K562 (cell line): Measurements from ENCODE around the gene PCGF6. TPM values are rescaled to one million over a fixed set of nuclear protein-coding genes. Genes with fewer than 3 reads are reported as not detected.

Experiments used
- ATAC-seq: fragments of 200-7000 bp; cut with Tn5 transposase; 3 replicates; pipeline ENCODE4 v1.9.1; 2020; ENCODE audit warnings: moderate library complexity
- BruUV-seq: library from RNA; stranded (reverse); fragments of 400-500 nt; replicated peaks from 2 replicates; lab custom pipeline; 2021; lab: Mats Ljungman, UMichigan
- CTCF ChIA-PET: fragments of 300-600 bp; formaldehyde crosslinking; extraction: SDS; loops from one replicate; lab custom pipeline; 2021; ENCODE audit warnings: low intra/inter-chr PET ratio; lab: Yijun Ruan, JAX
- POLR2A ChIA-PET: fragments of 300-600, 350-650 bp; sonication (Branson Sonifier 250); formaldehyde crosslinking; extraction: SDS; loops from one replicate; lab custom pipeline; 2021; ENCODE audit warnings: antibody characterized with exemption, inconsistent platforms; lab: Yijun Ruan, JAX
- DNase-seq, 4 experiments: peaks; one replicate each; pipeline versions ENCODE4 v3.0.0 to v3.0.0-alpha.2; 2011 to 2018; ENCODE audit warnings: low spot score in 3 of 4, mixed read lengths in 3 of 4; ENCODE audit errors: extremely low read depth in 1 of 4
- FAIRE-seq: peaks from 2 replicates; lab custom pipeline; 2011; peaks lifted over from hg19 to GRCh38; lab: Jason Lieb, UNC
- H2AFZ ChIP-seq: 2 replicates; pipeline ENCODE4 v1.6.0; 2011; ENCODE audit warnings: low read depth, low read length, control low read depth, inconsistent platforms
- H3K27ac ChIP-seq: fragments of 200-600 bp; 3 replicates; pipeline ENCODE4 v1.8.0; 2011; ENCODE audit warnings: low read depth, mild to moderate bottlenecking, control low read depth, inconsistent platforms, low read length, moderate library complexity, mixed read lengths; ENCODE audit errors: extremely low read depth
- H3K27me3 ChIP-seq, 2 experiments: fragments of 300-600 bp in 1 of 2; 2 replicates in 1 of 2; 3 replicates in 1 of 2; pipeline versions ENCODE4 v1.6.0 to v1.8.0; 2011; ENCODE audit warnings: inconsistent platforms in 2 of 2, low read length in 2 of 2, mild to moderate bottlenecking in 1 of 2, mixed read lengths in 1 of 2, moderate library complexity in 1 of 2; ENCODE audit not compliant: control insufficient read depth in 2 of 2, insufficient read depth in 2 of 2
- H3K36me3 ChIP-seq: fragments of 300-600 bp; 3 replicates; pipeline ENCODE4 v1.8.0; 2011; ENCODE audit warnings: mild to moderate bottlenecking, low read length, inconsistent platforms; ENCODE audit not compliant: control insufficient read depth, insufficient read depth
- H3K4me1 ChIP-seq, 2 experiments: fragments of 200-600 bp in 1 of 2; replicated peaks in 1 of 2; 2 replicates in 1 of 2; 3 replicates in 1 of 2; pipeline versions ENCODE4 v1.5.1 to v1.8.0; 2011; ENCODE audit warnings: inconsistent platforms in 2 of 2, low read length in 2 of 2, mild to moderate bottlenecking in 1 of 2, mixed read lengths in 1 of 2, moderate library complexity in 1 of 2; ENCODE audit not compliant: control insufficient read depth in 2 of 2, insufficient read depth in 2 of 2
- H3K4me2 ChIP-seq: 2 replicates; pipeline ENCODE4 v1.6.1; 2011; ENCODE audit warnings: low read length, control low read depth, inconsistent platforms, mixed read lengths; ENCODE audit not compliant: insufficient read depth
- H3K4me3 ChIP-seq: fragments of 200-600 bp; sonication (generic), shearing (Covaris generic); 2 replicates; pipeline ENCODE4 v1.5.1; 2016; ENCODE audit warnings: control low read depth, inconsistent platforms
- H3K79me2 ChIP-seq: fragments of 200-600 bp; 3 replicates; pipeline ENCODE4 v1.8.0; 2011; ENCODE audit warnings: low read length, inconsistent platforms; ENCODE audit not compliant: control insufficient read depth, insufficient read depth
- H3K9ac ChIP-seq, 2 experiments: 2 replicates each; pipeline versions ENCODE4 v1.6.0 to v1.6.1; 2011; ENCODE audit warnings: low read depth in 2 of 2, low read length in 2 of 2, control low read depth in 1 of 2, inconsistent platforms in 1 of 2, mild to moderate bottlenecking in 1 of 2, mixed read lengths in 1 of 2; ENCODE audit not compliant: insufficient read depth in 1 of 2
- H3K9me1 ChIP-seq: one replicate; pipeline ENCODE4 v1.6.0; 2011; ENCODE audit warnings: inconsistent platforms, mild to moderate bottlenecking, low read length, moderate library complexity; ENCODE audit not compliant: control insufficient read depth, insufficient read depth
- H3K9me3 ChIP-seq: replicated peaks from 2 replicates; pipeline ENCODE4 v1.5.1; 2011; ENCODE audit warnings: low read depth, low read length, inconsistent platforms; ENCODE audit not compliant: control insufficient read depth, insufficient read depth
- H4K20me1 ChIP-seq: replicated peaks from 2 replicates; pipeline ENCODE4 v1.6.1; 2011; ENCODE audit warnings: low read length, inconsistent platforms, mixed read lengths; ENCODE audit not compliant: control insufficient read depth, insufficient read depth
- NRF1 ChIP-seq, 2 experiments: fragments of 450-650 bp; IDR thresholded peaks in 1 of 2; conservative IDR thresholded peaks in 1 of 2; 2 replicates each; pipeline ENCODE4 v1.6.1; 2014; ENCODE audit warnings: mild to moderate bottlenecking in 2 of 2
- SNRNP70 ChIP-seq: fragments of 200-400 bp; formaldehyde crosslinking; optimal IDR thresholded peaks from 2 replicates; pipeline ENCODE3; 2017; ENCODE audit warnings: low read depth, low read length
- SP2 ChIP-seq: IDR thresholded peaks from 2 replicates; pipeline ENCODE4 v1.6.1; 2011; ENCODE audit warnings: mild to moderate bottlenecking, low read depth, low read length, moderate library complexity; ENCODE audit not compliant: poor library complexity, severe bottlenecking; ENCODE audit errors: extremely low read depth
- ZNF699 ChIP-seq: fragments of 250-450 bp; sonication (Bioruptor Pico); IDR thresholded peaks from 2 replicates; pipeline ENCODE4 v1.8.0; 2021; ENCODE audit warnings: mild to moderate bottlenecking, moderate library complexity; ENCODE audit not compliant: insufficient replicate concordance
- WGBS: fragments of 100-300 bp; shearing (Covaris generic); methylation state at CpG from one replicate; pipeline ENCODE4 v1.1.6; 2016; ENCODE audit warnings: low coverage, mixed read lengths; ENCODE audit not compliant: insufficient coverage; ENCODE audit errors: missing lambda C conversion rate; 5-methylcytosine and 5-hydroxymethylcytosine counted together
- in situ Hi-C: fragments of 300-500 bp; cut with MboI; formaldehyde crosslinking; loops from 4 replicates; pipeline ENCODE4 v1.15.0; 2018; ENCODE audit warnings: inconsistent platforms, mixed read lengths
- intact Hi-C: fragments of 100-400 bp; cut with micrococcal nuclease; formaldehyde crosslinking; loops from 2 replicates; pipeline ENCODE4 v1.14.2; 2022
- polyA plus RNA-seq, 8 experiments: library from polyadenylated mRNA; depleted of rRNA in 4 of 8; stranded (reverse) in 5 of 8; unstranded in 3 of 8; fragments of >200 nt; fragmentation: Nextera tagmentation in 2 of 8; fragmentation: Illumina TruSeq in 1 of 8; extraction: Ambion mirVana in 2 of 8; extraction: Trizol in 1 of 8; gene quantifications; 2 replicates each; pipeline versions ENCODE4 v1.2.1 to v1.2.3, GENCODE V29; 2011 to 2014; ENCODE audit warnings: inconsistent platforms in 1 of 8, missing spikeins in 1 of 8
- total RNA-seq, 7 experiments: library from RNA; depleted of rRNA in 6 of 7; stranded (reverse); fragments of >200 nt in 6 of 7; fragmentation: Illumina TruSeq in 2 of 7; extraction: Trizol in 2 of 7; gene quantifications; 2 replicates each; pipeline versions ENCODE4 v1.2.1 to v1.2.3, GENCODE V29; 2011 to 2021; ENCODE audit warnings: low replicate concordance in 1 of 7
- TF ChIP-seq, protein P1 (sequence below): fragments of 450-650 bp; formaldehyde crosslinking; IDR thresholded peaks from 2 replicates; pipeline ENCODE4 v1.4.0; 2020; ENCODE audit warnings: mild to moderate bottlenecking, moderate library complexity
- TF ChIP-seq, protein P2 (sequence below): IDR thresholded peaks from 2 replicates; pipeline ENCODE4 v1.6.1; 2014; ENCODE audit warnings: antibody characterized with exemption
- TF ChIP-seq, protein P3 (sequence below): sonication (generic); formaldehyde crosslinking; IDR thresholded peaks from 2 replicates; pipeline ENCODE4 v1.8.1; 2023; ENCODE audit warnings: mild to moderate bottlenecking, missing genetic modification reagents

The PCGF6 gene
- total and polyA plus RNA-seq, 9 of the 15 experiments (the other 6 are each of a cell fraction or from before 2014, with no cell fraction given), result 8.4 to 24.6 (median 20.6) TPM

DNA sequence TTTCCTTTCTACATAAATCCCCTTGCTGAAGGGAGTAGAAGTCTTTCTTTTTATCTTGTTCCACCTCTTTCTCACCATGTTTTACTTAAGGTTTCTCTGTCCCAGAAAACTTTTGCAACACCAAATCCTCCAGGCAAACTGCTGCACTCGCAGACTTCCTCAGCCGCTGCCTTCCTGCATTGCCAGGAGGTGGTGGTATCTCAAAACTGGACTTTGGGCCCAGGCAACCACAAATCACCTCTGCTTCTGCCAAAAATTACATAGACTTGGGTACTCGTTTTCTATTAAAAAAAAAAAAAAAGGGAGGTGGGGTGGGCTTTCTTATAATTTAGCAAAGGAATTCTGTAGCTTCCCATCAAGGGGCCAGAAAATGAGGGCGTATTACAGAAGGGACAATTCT, 59.4 kb downstream of the PCGF6 start (continued):
- TF ChIP-seq ZNF699 (CRISPR knock-in tag) (no peak), SP2 (no peak)
- TF ChIP-seq, protein P1, sequence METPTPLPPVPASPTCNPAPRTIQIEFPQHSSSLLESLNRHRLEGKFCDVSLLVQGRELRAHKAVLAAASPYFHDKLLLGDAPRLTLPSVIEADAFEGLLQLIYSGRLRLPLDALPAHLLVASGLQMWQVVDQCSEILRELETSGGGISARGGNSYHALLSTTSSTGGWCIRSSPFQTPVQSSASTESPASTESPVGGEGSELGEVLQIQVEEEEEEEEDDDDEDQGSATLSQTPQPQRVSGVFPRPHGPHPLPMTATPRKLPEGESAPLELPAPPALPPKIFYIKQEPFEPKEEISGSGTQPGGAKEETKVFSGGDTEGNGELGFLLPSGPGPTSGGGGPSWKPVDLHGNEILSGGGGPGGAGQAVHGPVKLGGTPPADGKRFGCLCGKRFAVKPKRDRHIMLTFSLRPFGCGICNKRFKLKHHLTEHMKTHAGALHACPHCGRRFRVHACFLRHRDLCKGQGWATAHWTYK (CRISPR knock-in tag), result no peak
- TF ChIP-seq, protein P2, sequence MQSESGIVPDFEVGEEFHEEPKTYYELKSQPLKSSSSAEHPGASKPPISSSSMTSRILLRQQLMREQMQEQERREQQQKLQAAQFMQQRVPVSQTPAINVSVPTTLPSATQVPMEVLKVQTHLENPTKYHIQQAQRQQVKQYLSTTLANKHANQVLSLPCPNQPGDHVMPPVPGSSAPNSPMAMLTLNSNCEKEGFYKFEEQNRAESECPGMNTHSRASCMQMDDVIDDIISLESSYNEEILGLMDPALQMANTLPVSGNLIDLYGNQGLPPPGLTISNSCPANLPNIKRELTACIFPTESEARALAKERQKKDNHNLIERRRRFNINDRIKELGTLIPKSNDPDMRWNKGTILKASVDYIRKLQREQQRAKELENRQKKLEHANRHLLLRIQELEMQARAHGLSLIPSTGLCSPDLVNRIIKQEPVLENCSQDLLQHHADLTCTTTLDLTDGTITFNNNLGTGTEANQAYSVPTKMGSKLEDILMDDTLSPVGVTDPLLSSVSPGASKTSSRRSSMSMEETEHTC, result no peak

DNA sequence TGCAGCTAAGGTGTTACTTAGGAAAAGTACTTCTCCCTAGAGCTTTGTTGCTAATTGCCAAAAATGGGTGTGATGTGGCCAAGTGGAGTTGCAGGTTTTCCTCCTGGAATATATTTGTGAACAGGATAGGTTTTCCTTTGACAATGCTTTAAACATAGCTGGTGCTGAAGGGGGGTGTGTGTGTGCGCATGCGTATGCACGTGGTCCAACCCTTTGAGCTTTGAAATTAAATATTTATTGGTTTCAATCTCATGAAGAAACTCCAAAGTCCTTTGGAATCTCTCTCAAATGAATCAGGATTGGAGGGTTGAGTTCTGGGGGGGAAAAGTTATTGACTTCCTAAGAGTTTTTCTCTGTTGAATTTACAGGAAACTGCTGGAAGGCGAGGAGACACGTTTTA, 62.9 kb downstream of the PCGF6 start:
- in situ Hi-C loops (no loop called here), intact Hi-C loops (no loop called here)
- DNase-seq, result no peak
- 12% methylated on average over 5 of the region's 5 CpGs for WGBS
- no peak for ATAC-seq
- H3K4me3 ChIP-seq, result no peak overlapping the region
- ChIA-PET CTCF (no interaction called here), POLR2A (no interaction called here)
- no peaks in the 10 kb centered on the region for H3K79me2 ChIP-seq
- H3K27ac ChIP-seq, result no peak overlapping the region
- H3K4me2 ChIP-seq, result no peak overlapping the region
- H3K9me3 ChIP-seq, result no peaks in the 10 kb centered on the region
- BruUV-seq, result no TSS peak
- no peak for FAIRE-seq
- H2AFZ ChIP-seq, result no peak overlapping the region
- no peak overlapping the region for H3K9ac ChIP-seq
- H3K4me1 ChIP-seq, result no peaks in the 10 kb centered on the region; a peak in 1 of 5 replicates
- H3K9me1 ChIP-seq, result no peaks in the 10 kb centered on the region
- TF ChIP-seq SNRNP70, result no peak
- TF ChIP-seq, protein P3, sequence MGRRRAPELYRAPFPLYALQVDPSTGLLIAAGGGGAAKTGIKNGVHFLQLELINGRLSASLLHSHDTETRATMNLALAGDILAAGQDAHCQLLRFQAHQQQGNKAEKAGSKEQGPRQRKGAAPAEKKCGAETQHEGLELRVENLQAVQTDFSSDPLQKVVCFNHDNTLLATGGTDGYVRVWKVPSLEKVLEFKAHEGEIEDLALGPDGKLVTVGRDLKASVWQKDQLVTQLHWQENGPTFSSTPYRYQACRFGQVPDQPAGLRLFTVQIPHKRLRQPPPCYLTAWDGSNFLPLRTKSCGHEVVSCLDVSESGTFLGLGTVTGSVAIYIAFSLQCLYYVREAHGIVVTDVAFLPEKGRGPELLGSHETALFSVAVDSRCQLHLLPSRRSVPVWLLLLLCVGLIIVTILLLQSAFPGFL (CRISPR knock-in tag), result no peak
- peak; percentile 55 to 64 for TF ChIP-seq NRF1 (conservative IDR thresholded peaks at IDR 0.05 in 1 of 2, IDR thresholded peaks at IDR 0.05 in 1 of 2)
- H4K20me1 ChIP-seq, result no peaks in the 10 kb centered on the region
- H3K27me3 ChIP-seq, result peaks cover 6 to 17% of the 10 kb centered on the region in 2 experiments; a peak in 3 of 5 replicates
- H3K36me3 ChIP-seq, result no peaks in the 10 kb centered on the region
